HepG2 (cell line): ENCODE data around the gene RIPOR3. TPM values are rescaled to one million over a fixed set of nuclear protein-coding genes. Genes with fewer than 3 reads are reported as not detected.

ENCODE experiments used
- ATAD3A ChIP-seq: sonication (generic); formaldehyde crosslinking; IDR thresholded peaks from 2 replicates; pipeline ENCODE4 v1.4.0; 2020; ENCODE audit warnings: missing genetic modification reagents
- GZF1 ChIP-seq: sonication (generic); formaldehyde crosslinking; IDR thresholded peaks from 2 replicates; pipeline ENCODE4 v1.5.1; 2020; ENCODE audit warnings: mild to moderate bottlenecking, missing genetic modification reagents
- HIVEP1 ChIP-seq: sonication (generic); formaldehyde crosslinking; IDR thresholded peaks from 2 replicates; pipeline ENCODE4 v1.4.0; 2020; ENCODE audit warnings: mild to moderate bottlenecking, missing genetic modification reagents
- IKZF5 ChIP-seq: IDR thresholded peaks from 2 replicates; pipeline ENCODE4 v1.6.1; 2018; ENCODE audit warnings: missing genetic modification reagents, mild to moderate bottlenecking, missing compliant biosample characterization
- KMT2A ChIP-seq: sonication (generic); formaldehyde crosslinking; IDR thresholded peaks from 2 replicates; pipeline ENCODE4 v1.4.0; 2020; ENCODE audit warnings: missing genetic modification reagents
- MAFK ChIP-seq, 2 experiments: IDR thresholded peaks in 1 of 2; conservative IDR thresholded peaks in 1 of 2; 2 replicates each; pipeline ENCODE4 v1.6.1; 2011; ENCODE audit warnings: improper control_type of control experiment in 2 of 2, low read length in 2 of 2
- NR2F6 ChIP-seq, 2 experiments: IDR thresholded peaks; 2 replicates each; pipeline ENCODE4 v1.6.1; 2016; ENCODE audit warnings: antibody characterized with exemption in 1 of 2, mild to moderate bottlenecking in 1 of 2
- PRMT3 ChIP-seq: sonication (generic); formaldehyde crosslinking; IDR thresholded peaks from 2 replicates; pipeline ENCODE4 v1.8.1; 2022; ENCODE audit warnings: low read depth, mild to moderate bottlenecking, moderate library complexity, missing genetic modification reagents, borderline replicate concordance
- RFXAP ChIP-seq: sonication (generic); formaldehyde crosslinking; IDR thresholded peaks from 2 replicates; pipeline ENCODE4 v1.4.0; 2020; ENCODE audit warnings: missing genetic modification reagents, borderline replicate concordance
- ZNF558 ChIP-seq: sonication (generic); formaldehyde crosslinking; IDR thresholded peaks from 2 replicates; pipeline ENCODE4 v1.9.0; 2022; ENCODE audit warnings: mild to moderate bottlenecking, missing genetic modification reagents, borderline replicate concordance
- ZNF7 ChIP-seq: IDR thresholded peaks from 2 replicates; pipeline ENCODE4 v1.6.1; 2016; ENCODE audit warnings: missing biosample characterization, missing genetic modification reagents
- ZNF724P ChIP-seq: sonication (generic); formaldehyde crosslinking; IDR thresholded peaks from 2 replicates; pipeline ENCODE4 v1.8.0; 2022; ENCODE audit warnings: missing genetic modification reagents, borderline replicate concordance
- ZSCAN21 ChIP-seq: sonication (generic); formaldehyde crosslinking; IDR thresholded peaks from 2 replicates; pipeline ENCODE4 v1.8.0; 2022; ENCODE audit warnings: mild to moderate bottlenecking, missing genetic modification reagents, moderate library complexity, borderline replicate concordance
- polyA plus RNA-seq, 8 experiments: library from polyadenylated mRNA; depleted of rRNA in 3 of 8; stranded (reverse) in 7 of 8; unstranded in 1 of 8; fragments of >200 nt; fragmentation: Illumina TruSeq in 4 of 8; extraction: Trizol in 4 of 8; gene quantifications; 2 replicates each; pipeline versions ENCODE4 v1.2.1 to v1.2.3, GENCODE V29; 2011 to 2016; ENCODE audit warnings: low read depth in 4 of 8, missing spikeins in 1 of 8, mixed read lengths in 1 of 8; ENCODE audit not compliant: insufficient read depth in 1 of 8
- total RNA-seq, 5 experiments: library from RNA; depleted of rRNA; stranded (reverse); fragments of >200 nt; fragmentation: Illumina TruSeq; extraction: Trizol; gene quantifications; 2 replicates each; pipeline ENCODE4 v1.2.3, GENCODE V29; 2016; ENCODE audit warnings: low read depth in 1 of 5
- TF ChIP-seq, protein P1 (sequence below): sonication (generic); formaldehyde crosslinking; IDR thresholded peaks from one replicate; pipeline ENCODE4 v1.5.1; 2020; ENCODE audit warnings: mild to moderate bottlenecking, missing genetic modification reagents; ENCODE audit errors: not compliant biosample characterization
- TF ChIP-seq, protein P2 (sequence below): IDR thresholded peaks from 2 replicates; pipeline ENCODE4 v1.4.0; 2020; ENCODE audit warnings: mild to moderate bottlenecking, missing genetic modification reagents

RIPOR3 gene
- total and polyA plus RNA-seq, 2 of the 13 experiments (the other 11 are each of a cell fraction or from before 2014, with no cell fraction given), result 0.18 TPM; not detected in 1

DNA sequence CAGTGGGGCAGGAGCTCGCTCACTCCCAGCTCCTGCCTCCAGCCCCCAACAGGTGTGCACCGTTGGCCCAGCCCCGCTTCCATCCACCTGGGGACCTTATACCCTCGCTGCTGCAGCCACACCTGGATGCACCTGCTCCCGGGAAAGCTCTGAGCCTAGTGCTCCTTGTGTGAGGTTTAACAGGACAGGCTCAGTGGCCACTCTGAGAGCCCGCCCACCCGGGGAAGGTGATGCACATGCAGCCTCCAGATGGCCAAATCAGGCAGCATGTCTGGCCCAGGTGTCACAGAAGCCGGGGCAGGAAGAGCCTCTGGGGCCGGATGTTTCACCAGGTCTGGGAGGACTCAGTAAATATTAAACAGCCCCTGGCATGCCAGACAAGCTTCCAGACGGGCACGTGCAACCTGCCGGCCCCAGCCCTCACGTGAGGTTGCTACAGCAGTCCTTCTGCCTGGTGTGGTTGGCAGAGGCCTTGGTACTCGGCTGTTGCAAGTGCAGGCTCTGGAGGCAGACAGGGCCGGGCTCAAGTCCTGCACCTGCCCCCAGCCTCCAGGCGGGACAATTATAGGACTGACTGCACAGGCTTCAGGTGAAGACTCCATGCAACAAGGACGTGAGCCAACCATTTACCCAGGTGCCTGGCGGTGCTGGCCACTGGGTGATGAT lies 66.9 kb downstream of the RIPOR3 start (continued):
- TF ChIP-seq NR2F6 (IDR thresholded peaks at IDR 0.05), result no peak
- TF ChIP-seq NR2F6 (CRISPR knock-in tag; IDR thresholded peaks at IDR 0.05), result peak; percentile 71; the same call in 1 of the 2 replicates
- TF ChIP-seq GZF1 (CRISPR knock-in tag), result peak; percentile 59; the same call in 1 of the 2 replicates
- TF ChIP-seq, protein P1, sequence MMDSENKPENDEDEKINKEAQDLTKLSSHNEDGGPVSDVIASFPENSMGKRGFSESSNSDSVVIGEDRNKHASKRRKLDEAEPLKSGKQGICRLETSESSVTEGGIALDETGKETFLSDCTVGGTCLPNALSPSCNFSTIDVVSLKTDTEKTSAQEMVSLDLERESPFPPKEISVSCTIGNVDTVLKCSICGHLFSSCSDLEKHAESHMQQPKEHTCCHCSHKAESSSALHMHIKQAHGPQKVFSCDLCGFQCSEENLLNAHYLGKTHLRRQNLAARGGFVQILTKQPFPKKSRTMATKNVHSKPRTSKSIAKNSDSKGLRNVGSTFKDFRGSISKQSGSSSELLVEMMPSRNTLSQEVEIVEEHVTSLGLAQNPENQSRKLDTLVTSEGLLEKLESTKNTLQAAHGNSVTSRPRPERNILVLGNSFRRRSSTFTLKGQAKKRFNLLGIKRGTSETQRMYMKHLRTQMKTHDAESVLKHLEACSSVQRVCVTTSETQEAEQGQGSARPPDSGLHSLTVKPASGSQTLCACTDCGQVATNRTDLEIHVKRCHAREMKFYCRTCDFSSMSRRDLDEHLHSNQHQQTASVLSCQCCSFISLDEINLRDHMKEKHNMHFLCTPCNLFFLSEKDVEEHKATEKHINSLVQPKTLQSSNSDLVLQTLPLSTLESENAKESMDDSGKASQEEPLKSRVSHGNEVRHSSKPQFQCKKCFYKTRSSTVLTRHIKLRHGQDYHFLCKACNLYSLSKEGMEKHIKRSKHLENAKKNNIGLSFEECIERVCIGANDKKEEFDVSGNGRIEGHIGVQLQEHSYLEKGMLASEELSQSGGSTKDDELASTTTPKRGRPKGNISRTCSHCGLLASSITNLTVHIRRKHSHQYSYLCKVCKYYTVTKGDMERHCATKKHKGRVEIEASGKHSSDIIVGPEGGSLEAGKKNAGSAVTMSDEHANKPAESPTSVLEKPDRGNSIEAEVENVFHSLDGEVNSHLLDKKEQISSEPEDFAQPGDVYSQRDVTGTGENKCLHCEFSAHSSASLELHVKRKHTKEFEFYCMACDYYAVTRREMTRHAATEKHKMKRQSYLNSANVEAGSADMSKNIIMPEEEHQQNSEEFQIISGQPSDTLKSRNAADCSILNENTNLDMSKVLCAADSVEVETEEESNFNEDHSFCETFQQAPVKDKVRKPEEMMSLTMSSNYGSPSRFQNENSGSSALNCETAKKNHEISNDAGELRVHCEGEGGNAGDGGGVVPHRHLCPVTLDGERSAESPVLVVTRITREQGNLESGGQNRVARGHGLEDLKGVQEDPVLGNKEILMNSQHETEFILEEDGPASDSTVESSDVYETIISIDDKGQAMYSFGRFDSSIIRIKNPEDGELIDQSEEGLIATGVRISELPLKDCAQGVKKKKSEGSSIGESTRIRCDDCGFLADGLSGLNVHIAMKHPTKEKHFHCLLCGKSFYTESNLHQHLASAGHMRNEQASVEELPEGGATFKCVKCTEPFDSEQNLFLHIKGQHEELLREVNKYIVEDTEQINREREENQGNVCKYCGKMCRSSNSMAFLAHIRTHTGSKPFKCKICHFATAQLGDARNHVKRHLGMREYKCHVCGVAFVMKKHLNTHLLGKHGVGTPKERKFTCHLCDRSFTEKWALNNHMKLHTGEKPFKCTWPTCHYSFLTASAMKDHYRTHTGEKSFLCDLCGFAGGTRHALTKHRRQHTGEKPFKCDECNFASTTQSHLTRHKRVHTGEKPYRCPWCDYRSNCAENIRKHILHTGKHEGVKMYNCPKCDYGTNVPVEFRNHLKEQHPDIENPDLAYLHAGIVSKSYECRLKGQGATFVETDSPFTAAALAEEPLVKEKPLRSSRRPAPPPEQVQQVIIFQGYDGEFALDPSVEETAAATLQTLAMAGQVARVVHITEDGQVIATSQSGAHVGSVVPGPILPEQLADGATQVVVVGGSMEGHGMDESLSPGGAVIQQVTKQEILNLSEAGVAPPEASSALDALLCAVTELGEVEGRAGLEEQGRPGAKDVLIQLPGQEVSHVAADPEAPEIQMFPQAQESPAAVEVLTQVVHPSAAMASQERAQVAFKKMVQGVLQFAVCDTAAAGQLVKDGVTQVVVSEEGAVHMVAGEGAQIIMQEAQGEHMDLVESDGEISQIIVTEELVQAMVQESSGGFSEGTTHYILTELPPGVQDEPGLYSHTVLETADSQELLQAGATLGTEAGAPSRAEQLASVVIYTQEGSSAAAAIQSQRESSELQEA (CRISPR knock-in tag), result peak; percentile 48
- peak; percentile 50; the same call in 1 of the 2 replicates for TF ChIP-seq ZNF7
- TF ChIP-seq, protein P2, sequence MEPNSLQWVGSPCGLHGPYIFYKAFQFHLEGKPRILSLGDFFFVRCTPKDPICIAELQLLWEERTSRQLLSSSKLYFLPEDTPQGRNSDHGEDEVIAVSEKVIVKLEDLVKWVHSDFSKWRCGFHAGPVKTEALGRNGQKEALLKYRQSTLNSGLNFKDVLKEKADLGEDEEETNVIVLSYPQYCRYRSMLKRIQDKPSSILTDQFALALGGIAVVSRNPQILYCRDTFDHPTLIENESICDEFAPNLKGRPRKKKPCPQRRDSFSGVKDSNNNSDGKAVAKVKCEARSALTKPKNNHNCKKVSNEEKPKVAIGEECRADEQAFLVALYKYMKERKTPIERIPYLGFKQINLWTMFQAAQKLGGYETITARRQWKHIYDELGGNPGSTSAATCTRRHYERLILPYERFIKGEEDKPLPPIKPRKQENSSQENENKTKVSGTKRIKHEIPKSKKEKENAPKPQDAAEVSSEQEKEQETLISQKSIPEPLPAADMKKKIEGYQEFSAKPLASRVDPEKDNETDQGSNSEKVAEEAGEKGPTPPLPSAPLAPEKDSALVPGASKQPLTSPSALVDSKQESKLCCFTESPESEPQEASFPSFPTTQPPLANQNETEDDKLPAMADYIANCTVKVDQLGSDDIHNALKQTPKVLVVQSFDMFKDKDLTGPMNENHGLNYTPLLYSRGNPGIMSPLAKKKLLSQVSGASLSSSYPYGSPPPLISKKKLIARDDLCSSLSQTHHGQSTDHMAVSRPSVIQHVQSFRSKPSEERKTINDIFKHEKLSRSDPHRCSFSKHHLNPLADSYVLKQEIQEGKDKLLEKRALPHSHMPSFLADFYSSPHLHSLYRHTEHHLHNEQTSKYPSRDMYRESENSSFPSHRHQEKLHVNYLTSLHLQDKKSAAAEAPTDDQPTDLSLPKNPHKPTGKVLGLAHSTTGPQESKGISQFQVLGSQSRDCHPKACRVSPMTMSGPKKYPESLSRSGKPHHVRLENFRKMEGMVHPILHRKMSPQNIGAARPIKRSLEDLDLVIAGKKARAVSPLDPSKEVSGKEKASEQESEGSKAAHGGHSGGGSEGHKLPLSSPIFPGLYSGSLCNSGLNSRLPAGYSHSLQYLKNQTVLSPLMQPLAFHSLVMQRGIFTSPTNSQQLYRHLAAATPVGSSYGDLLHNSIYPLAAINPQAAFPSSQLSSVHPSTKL (CRISPR knock-in tag), result peak; percentile 89
- TF ChIP-seq ZNF558 (CRISPR knock-in tag), result peak; percentile 63; the same call in 1 of the 2 replicates
- TF ChIP-seq PRMT3 (CRISPR knock-in tag), result no peak
- peak; percentile 62; the same call in 1 of the 2 replicates for TF ChIP-seq ZSCAN21
- peak; percentile 43; the same call in 1 of the 2 replicates for TF ChIP-seq RFXAP (CRISPR knock-in tag)
- no peak for TF ChIP-seq MAFK (conservative IDR thresholded peaks at IDR 0.05 in 1 of 2, IDR thresholded peaks at IDR 0.05 in 1 of 2; ENCODE audit: low read length in 2 of 2)
- TF ChIP-seq HIVEP1, result peak; percentile 58; the same call in 1 of the 2 replicates
- 0 out of 2 replicates have a peak, but pooled peaks have one; percentile 47 for TF ChIP-seq ZNF724P (CRISPR knock-in tag)
- TF ChIP-seq KMT2A, result 0 out of 2 replicates have a peak, but pooled peaks have one; percentile 22
- peak; percentile 74; the same call in 1 of the 2 replicates for TF ChIP-seq IKZF5 (CRISPR knock-in tag)
- TF ChIP-seq ATAD3A (CRISPR knock-in tag), result no peak
